Breast epithelium (tissue), 4 donors: ENCODE measurements around the gene MPP1. TPM values are rescaled to one million over a fixed set of nuclear protein-coding genes. Genes with fewer than 3 reads are reported as not detected.

Source experiments
- DNase-seq, 2 donors: peaks; one replicate each; pipeline ENCODE4 v3.0.0-alpha.2; 2019; ENCODE audit warnings: low spot score in 2 of 2
- H3K27ac ChIP-seq, 2 donors: fragments of 200-600 bp; sonication (generic) in 1 of 2; one replicate each; pipeline ENCODE4 v1.5.1; 2016 to 2019; ENCODE audit warnings: mild to moderate bottlenecking in 1 of 2
- H3K27me3 ChIP-seq, 2 donors: fragments of 200-600 bp; sonication (generic) in 1 of 2; one replicate each; pipeline versions ENCODE4 v1.5.1 to v1.6.0; 2017 to 2019; ENCODE audit warnings: control low read depth in 1 of 2, mild to moderate bottlenecking in 1 of 2
- H3K36me3 ChIP-seq: fragments of 200-600 bp; one replicate; pipeline ENCODE4 v1.5.1; 2019
- H3K4me1 ChIP-seq, 2 donors: fragments of 200-600 bp; sonication (generic); one replicate each; pipeline ENCODE4 v1.5.1; 2016 to 2019; ENCODE audit warnings: control low read depth in 1 of 2
- H3K4me3 ChIP-seq, 3 donors: fragments of 200-600 bp; sonication (generic); 1 replicate in 2 of 3; 2 replicates in 1 of 3; pipeline ENCODE4 v1.5.1; 2016 to 2019; ENCODE audit warnings: mild to moderate bottlenecking in 3 of 3, moderate library complexity in 2 of 3
- H3K9me3 ChIP-seq, 2 donors: fragments of 200-600 bp; sonication (generic) in 1 of 2; one replicate each; pipeline ENCODE4 v1.5.1; 2016 to 2019; ENCODE audit warnings: control low read depth in 1 of 2
- POLR2A ChIP-seq: fragments of 450-650 bp; IDR thresholded peaks from one replicate; pipeline ENCODE4 v1.6.1; 2016; ENCODE audit warnings: antibody characterized with exemption, mild to moderate bottlenecking, moderate library complexity
- POLR2AphosphoS5 ChIP-seq, 3 donors: sonication (generic); formaldehyde crosslinking; IDR thresholded peaks; one replicate each; pipeline ENCODE4 v1.6.1; 2017; ENCODE audit warnings: antibody characterized with exemption in 3 of 3
- intact Hi-C: fragments of 100-400 bp; cut with DNase I; formaldehyde crosslinking; loops from one replicate; pipeline ENCODE4 v1.15.1; 2023; ENCODE audit warnings: low total_unique reads
- total RNA-seq, 3 donors: library from RNA; depleted of rRNA; stranded (reverse); fragments of >200 nt; gene quantifications; one replicate each; pipeline ENCODE4 v1.1.0, GENCODE V29; 2016
- TF ChIP-seq, protein P1 (sequence below), 3 donors: fragments of 450-650 bp; IDR thresholded peaks; one replicate each; pipeline ENCODE4 v1.5.1; 2016 to 2017; ENCODE audit warnings: antibody characterized with exemption in 3 of 3, mild to moderate bottlenecking in 3 of 3, moderate library complexity in 3 of 3

The MPP1 gene
- total RNA-seq: 10 to 100 TPM; 19.3 to 55.4 (median 24.3) TPM

DNA sequence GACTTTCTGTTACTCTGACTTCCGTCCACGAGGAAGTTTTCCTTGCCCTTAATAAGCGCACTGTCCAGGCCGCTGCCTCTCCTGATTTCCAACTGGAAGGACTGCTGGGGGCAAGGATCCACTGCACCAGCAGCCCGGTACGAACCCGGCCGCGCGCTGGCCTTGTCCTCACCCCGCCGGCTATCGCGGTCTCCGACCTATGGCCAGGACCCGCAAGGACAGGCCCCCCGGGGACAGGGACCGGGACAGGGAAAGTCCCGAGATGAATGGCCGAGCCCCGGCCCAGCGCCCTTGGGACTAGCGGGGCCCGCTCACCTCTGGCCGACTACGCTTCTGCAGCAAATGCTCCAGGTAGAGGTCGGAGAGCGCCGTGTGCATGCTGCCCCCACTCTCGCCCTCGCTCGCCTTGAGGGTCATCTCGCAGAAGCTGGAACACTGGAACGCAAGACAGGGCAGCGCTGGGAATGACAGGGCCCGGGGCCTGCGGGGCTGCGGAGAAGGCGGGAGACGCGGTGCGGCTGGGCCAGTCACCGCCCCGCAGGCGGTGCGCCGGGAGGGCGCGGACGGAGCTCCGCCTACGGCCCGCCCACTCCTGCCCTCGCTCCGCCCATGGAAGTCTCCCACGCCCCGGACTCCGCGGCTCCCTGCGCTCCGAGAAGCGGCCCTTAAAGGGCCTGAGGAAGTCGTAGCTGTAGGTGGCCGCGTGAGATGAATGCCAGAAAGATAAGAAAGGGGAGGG lies at the start of gene MPP1:
Gene MPP1, minus strand, starts transcription at position 529 of the 739 bp plus-strand sequence. Its CDS starts 112 bp downstream, at position 417.
- peak within 1 kb of the TSS; percentile 26 to 78 for H3K27ac ChIP-seq
- intact Hi-C loops: no loop called here
- peak; percentile 32 to 55 for DNase-seq
- no peaks in the 10 kb centered on the region for H3K4me1 ChIP-seq
- no peaks in the 10 kb centered on the region for H3K36me3 ChIP-seq
- peak within 1 kb of the TSS; percentile 58 to 68 (median 61) for H3K4me3 ChIP-seq
- no peaks in the 10 kb centered on the region for H3K9me3 ChIP-seq
- H3K27me3 ChIP-seq: peaks cover 0 to 4% of the 10 kb centered on the region in 2 donors
- no peak for TF ChIP-seq POLR2AphosphoS5 (IDR thresholded peaks at IDR 0.05)
- TF ChIP-seq, protein P1, sequence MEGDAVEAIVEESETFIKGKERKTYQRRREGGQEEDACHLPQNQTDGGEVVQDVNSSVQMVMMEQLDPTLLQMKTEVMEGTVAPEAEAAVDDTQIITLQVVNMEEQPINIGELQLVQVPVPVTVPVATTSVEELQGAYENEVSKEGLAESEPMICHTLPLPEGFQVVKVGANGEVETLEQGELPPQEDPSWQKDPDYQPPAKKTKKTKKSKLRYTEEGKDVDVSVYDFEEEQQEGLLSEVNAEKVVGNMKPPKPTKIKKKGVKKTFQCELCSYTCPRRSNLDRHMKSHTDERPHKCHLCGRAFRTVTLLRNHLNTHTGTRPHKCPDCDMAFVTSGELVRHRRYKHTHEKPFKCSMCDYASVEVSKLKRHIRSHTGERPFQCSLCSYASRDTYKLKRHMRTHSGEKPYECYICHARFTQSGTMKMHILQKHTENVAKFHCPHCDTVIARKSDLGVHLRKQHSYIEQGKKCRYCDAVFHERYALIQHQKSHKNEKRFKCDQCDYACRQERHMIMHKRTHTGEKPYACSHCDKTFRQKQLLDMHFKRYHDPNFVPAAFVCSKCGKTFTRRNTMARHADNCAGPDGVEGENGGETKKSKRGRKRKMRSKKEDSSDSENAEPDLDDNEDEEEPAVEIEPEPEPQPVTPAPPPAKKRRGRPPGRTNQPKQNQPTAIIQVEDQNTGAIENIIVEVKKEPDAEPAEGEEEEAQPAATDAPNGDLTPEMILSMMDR (IDR thresholded peaks at IDR 0.05): no peak
- no peak for TF ChIP-seq POLR2A

DNA sequence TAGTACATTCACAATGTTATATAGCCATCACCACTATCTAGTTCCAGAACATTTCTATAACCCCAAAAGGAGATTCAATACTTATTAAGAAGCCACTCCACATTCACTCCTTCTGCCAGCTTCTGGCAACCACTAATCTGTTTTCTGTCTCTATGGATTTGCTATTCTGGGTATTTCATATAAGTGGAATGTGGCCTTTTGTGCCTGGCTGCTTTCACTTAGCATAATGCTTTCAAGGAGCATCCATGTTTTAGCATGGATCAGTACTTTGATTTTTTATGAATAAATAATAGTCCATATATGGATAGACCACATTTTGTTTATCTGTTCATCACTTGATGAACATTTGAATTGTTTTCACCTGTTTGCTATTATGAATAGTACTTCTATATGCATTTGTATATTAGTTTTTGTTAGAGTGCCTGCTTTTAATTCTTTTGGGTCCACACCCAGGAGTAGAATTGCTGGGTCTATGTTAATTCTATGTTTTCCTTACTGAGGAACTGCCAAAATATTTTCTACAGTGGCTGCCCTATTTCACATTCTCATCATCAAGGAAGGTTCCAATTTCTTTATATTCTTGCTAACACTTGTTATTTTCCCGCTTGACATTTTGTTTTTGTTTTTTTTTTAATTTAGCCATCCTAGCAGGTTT lies 45.8 kb upstream of the MPP1 start:
- H3K36me3 ChIP-seq: no peaks in the 10 kb centered on the region
- H3K27ac ChIP-seq: no peak overlapping the region
- no peak for DNase-seq
- no peak overlapping the region for H3K4me3 ChIP-seq
- TF ChIP-seq, protein P1 (IDR thresholded peaks at IDR 0.05): no peak
- TF ChIP-seq POLR2AphosphoS5 (IDR thresholded peaks at IDR 0.05) (no peak), POLR2A (no peak)
- H3K4me1 ChIP-seq: no peaks in the 10 kb centered on the region
- intact Hi-C loops: no loop called here
- H3K27me3 ChIP-seq: no peaks in the 10 kb centered on the region
- peaks cover 0 to 6% of the 10 kb centered on the region in 2 donors for H3K9me3 ChIP-seq

DNA sequence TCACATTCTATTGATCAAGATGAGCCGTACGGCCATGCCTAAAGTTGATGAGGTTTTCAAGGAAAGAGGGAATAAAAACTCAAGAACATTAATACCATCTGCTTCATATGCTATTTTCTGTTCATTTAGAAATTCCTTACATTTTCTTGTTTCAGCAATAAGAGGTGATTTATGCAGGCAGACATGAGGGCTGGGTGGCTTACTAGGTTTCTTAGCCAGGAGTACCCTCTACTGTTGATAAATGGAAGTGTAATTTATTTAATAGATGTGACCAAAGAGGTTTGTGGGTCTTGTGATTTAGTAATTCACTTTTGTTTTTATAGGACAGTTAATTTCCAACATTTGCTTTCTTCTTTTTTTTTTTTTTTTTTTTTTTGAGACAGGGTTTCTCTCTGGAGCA lies 35.6 kb upstream of the MPP1 start:
- Histone ChIP-seq H3K9me3 (peaks cover 0 to 4% of the 10 kb centered on the region in 2 donors), H3K36me3 (no peaks in the 10 kb centered on the region), H3K4me1 (no peaks in the 10 kb centered on the region), H3K4me3 (no peak overlapping the region), H3K27me3 (no peaks in the 10 kb centered on the region), H3K27ac (no peak overlapping the region)
- no peak for TF ChIP-seq POLR2A
- no peak for TF ChIP-seq POLR2AphosphoS5 (IDR thresholded peaks at IDR 0.05)
- TF ChIP-seq, protein P1 (IDR thresholded peaks at IDR 0.05): no peak
- intact Hi-C loops: no loop called here
- no peak for DNase-seq

DNA sequence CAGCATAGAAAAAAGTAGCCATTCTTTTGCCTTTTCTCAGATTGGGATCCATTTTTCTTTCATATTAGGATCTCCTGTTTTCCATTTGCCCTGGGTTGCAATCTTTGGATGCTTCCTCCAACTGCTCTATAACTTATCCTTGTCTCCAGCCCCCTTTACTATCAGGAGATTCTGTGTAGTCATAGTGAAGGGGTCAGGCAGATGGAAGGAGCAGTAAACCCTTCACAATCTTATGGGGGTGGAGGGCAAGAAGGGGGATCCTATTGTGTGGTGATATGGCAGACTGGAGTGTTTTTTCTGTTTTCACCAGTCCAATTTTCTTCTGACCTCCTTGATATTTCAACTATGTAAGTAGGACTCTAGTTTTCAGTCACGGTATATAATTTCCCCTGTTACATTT lies 30.9 kb upstream of the MPP1 start:
- Histone ChIP-seq H3K36me3 (no peaks in the 10 kb centered on the region), H3K4me1 (no peaks in the 10 kb centered on the region), H3K27me3 (peaks cover 0 to 6% of the 10 kb centered on the region in 2 donors), H3K9me3 (peaks cover 0 to 4% of the 10 kb centered on the region in 2 donors), H3K27ac (no peak overlapping the region), H3K4me3 (no peak overlapping the region)
- TF ChIP-seq, protein P1 (IDR thresholded peaks at IDR 0.05): no peak
- TF ChIP-seq POLR2A (no peak), POLR2AphosphoS5 (IDR thresholded peaks at IDR 0.05) (no peak)
- intact Hi-C loops: no loop called here
- DNase-seq: no peak

DNA sequence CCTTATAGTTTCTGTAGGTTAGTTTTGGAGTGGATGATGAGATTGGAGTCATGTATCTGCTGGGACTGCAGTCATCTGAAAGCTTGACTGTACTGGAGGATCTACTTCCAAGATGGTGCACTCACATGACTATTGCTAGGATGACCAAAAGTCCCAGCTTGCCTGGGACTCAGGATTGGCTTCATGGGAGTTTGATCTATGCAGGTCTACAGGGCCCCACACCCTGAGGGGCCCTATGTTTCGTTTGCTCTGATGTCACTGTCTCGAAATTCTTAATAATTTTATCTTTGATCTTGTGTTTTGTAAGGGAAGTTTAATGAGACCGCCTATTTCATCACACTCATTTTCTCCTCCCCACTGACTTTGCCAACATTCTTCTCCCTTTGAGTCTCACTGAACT lies 29.3 kb upstream of the MPP1 start, which contains the start of gene SMIM9:
Gene SMIM9, minus strand, starts transcription at position 101 of the 400 bp plus-strand sequence. CDS start 3,806 bp downstream, outside the sequence.
- peaks cover 0 to 6% of the 10 kb centered on the region in 2 donors for H3K27me3 ChIP-seq
- TF ChIP-seq POLR2AphosphoS5 (IDR thresholded peaks at IDR 0.05) (no peak), POLR2A (no peak)
- TF ChIP-seq, protein P1 (IDR thresholded peaks at IDR 0.05): no peak
- H3K4me3 ChIP-seq: no peak within 1 kb of the TSS
- no peak within 1 kb of the TSS for H3K27ac ChIP-seq
- H3K36me3 ChIP-seq: no peaks in the 10 kb centered on the region
- intact Hi-C loops: no loop called here
- no peaks in the 10 kb centered on the region for H3K9me3 ChIP-seq
- no peaks in the 10 kb centered on the region for H3K4me1 ChIP-seq
- no peak for DNase-seq
